SK-N-SH (cell line): ENCODE measurements around the gene NPEPL1.

Experiments used
- CHD2 ChIP-seq: fragments of 150-350 bp; IDR thresholded peaks from 2 replicates; pipeline ENCODE4 v1.6.1; 2018; ENCODE audit warnings: low read length; ENCODE audit not compliant: partially characterized antibody
- MXI1 ChIP-seq: IDR thresholded peaks from 2 replicates; pipeline ENCODE4 v1.6.1; 2012; ENCODE audit warnings: mild to moderate bottlenecking, low read depth, low read length, improper control_type of control experiment
- NRF1 ChIP-seq: IDR thresholded peaks from 2 replicates; pipeline ENCODE4 v1.6.1; 2012; ENCODE audit warnings: low read depth, mild to moderate bottlenecking, low read length
- POLR2AphosphoS5 ChIP-seq: IDR thresholded peaks from 2 replicates; pipeline ENCODE4 v1.6.1; 2012; ENCODE audit warnings: low read depth, low read length
- TAF1 ChIP-seq: IDR thresholded peaks from 2 replicates; pipeline ENCODE4 v1.6.1; 2012; ENCODE audit warnings: low read depth, mild to moderate bottlenecking, low read length, moderate library complexity, borderline replicate concordance
- YY1 ChIP-seq: IDR thresholded peaks from 2 replicates; pipeline ENCODE4 v1.4.0; 2012; ENCODE audit warnings: low read depth, mild to moderate bottlenecking
- TF ChIP-seq, protein P1 (sequence below): IDR thresholded peaks from 2 replicates; pipeline ENCODE4; 2012
- TF ChIP-seq, protein P2 (sequence below): fragments of 200-600 bp; sonication (generic); IDR thresholded peaks from 2 replicates; pipeline ENCODE4 v1.6.1; 2017; ENCODE audit warnings: antibody characterized with exemption, mild to moderate bottlenecking, moderate library complexity
- TF ChIP-seq, protein P3 (sequence below): IDR thresholded peaks from 2 replicates; pipeline ENCODE4 v1.4.0; 2012; ENCODE audit warnings: low read depth, borderline replicate concordance
- TF ChIP-seq, protein P4 (sequence below): IDR thresholded peaks from 2 replicates; pipeline ENCODE4 v1.4.0; 2012; ENCODE audit warnings: low read depth
- TF ChIP-seq, protein P5 (sequence below): fragments of 150-350 bp; IDR thresholded peaks from 2 replicates; pipeline ENCODE4 v1.6.1; 2017; ENCODE audit warnings: antibody characterized with exemption, low read length, low read depth, borderline replicate concordance

DNA sequence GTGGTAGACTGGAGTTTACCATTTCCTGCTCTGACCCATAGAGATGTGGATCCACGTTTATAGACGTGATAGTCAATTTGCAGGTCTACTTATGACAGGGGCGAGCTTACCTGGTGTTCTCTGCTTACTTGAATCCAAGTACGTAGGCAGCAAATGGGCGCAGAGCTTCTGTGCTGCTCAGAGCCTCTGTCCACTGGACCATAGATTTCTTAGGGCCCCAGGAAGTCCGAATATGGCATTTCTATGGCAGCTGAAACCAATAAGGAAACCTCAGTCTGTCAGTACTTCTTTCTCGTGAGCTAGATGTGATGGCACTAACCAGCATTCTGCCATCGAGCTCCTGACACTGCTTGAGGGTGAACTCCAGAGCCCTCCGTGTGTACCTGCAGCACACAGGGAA lies 19.5 kb upstream of the NPEPL1 start:
- TF ChIP-seq TAF1 (no peak), MXI1 (no peak), POLR2AphosphoS5 (no peak), CHD2 (no peak), YY1 (no peak), NRF1 (no peak)
- TF ChIP-seq, protein P1, sequence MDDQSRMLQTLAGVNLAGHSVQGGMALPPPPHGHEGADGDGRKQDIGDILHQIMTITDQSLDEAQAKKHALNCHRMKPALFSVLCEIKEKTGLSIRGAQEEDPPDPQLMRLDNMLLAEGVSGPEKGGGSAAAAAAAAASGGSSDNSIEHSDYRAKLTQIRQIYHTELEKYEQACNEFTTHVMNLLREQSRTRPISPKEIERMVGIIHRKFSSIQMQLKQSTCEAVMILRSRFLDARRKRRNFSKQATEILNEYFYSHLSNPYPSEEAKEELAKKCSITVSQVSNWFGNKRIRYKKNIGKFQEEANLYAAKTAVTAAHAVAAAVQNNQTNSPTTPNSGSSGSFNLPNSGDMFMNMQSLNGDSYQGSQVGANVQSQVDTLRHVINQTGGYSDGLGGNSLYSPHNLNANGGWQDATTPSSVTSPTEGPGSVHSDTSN, result no peak
- TF ChIP-seq, protein P2, sequence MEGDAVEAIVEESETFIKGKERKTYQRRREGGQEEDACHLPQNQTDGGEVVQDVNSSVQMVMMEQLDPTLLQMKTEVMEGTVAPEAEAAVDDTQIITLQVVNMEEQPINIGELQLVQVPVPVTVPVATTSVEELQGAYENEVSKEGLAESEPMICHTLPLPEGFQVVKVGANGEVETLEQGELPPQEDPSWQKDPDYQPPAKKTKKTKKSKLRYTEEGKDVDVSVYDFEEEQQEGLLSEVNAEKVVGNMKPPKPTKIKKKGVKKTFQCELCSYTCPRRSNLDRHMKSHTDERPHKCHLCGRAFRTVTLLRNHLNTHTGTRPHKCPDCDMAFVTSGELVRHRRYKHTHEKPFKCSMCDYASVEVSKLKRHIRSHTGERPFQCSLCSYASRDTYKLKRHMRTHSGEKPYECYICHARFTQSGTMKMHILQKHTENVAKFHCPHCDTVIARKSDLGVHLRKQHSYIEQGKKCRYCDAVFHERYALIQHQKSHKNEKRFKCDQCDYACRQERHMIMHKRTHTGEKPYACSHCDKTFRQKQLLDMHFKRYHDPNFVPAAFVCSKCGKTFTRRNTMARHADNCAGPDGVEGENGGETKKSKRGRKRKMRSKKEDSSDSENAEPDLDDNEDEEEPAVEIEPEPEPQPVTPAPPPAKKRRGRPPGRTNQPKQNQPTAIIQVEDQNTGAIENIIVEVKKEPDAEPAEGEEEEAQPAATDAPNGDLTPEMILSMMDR, result no peak
- TF ChIP-seq, protein P3, sequence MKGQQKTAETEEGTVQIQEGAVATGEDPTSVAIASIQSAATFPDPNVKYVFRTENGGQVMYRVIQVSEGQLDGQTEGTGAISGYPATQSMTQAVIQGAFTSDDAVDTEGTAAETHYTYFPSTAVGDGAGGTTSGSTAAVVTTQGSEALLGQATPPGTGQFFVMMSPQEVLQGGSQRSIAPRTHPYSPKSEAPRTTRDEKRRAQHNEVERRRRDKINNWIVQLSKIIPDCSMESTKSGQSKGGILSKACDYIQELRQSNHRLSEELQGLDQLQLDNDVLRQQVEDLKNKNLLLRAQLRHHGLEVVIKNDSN, result no peak
- TF ChIP-seq, protein P4, sequence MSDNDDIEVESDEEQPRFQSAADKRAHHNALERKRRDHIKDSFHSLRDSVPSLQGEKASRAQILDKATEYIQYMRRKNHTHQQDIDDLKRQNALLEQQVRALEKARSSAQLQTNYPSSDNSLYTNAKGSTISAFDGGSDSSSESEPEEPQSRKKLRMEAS, result no peak
- TF ChIP-seq, protein P5, sequence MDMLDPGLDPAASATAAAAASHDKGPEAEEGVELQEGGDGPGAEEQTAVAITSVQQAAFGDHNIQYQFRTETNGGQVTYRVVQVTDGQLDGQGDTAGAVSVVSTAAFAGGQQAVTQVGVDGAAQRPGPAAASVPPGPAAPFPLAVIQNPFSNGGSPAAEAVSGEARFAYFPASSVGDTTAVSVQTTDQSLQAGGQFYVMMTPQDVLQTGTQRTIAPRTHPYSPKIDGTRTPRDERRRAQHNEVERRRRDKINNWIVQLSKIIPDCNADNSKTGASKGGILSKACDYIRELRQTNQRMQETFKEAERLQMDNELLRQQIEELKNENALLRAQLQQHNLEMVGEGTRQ, result no peak
